Activated naive CD4-positive, alpha-beta T cell (primary cell): ENCODE data around the gene GNAZ.
"Not testable (repeated sequence)": the region's sequence is repeated elsewhere in the genome, so short reads cannot be mapped to it uniquely, and the experiment has no call there.

ENCODE experiments used
- DNase-seq, 4 experiments: peaks; one replicate each; lab custom pipeline; 2025; lab: John Stamatoyannopoulos, UW

GNAZ gene

DNA sequence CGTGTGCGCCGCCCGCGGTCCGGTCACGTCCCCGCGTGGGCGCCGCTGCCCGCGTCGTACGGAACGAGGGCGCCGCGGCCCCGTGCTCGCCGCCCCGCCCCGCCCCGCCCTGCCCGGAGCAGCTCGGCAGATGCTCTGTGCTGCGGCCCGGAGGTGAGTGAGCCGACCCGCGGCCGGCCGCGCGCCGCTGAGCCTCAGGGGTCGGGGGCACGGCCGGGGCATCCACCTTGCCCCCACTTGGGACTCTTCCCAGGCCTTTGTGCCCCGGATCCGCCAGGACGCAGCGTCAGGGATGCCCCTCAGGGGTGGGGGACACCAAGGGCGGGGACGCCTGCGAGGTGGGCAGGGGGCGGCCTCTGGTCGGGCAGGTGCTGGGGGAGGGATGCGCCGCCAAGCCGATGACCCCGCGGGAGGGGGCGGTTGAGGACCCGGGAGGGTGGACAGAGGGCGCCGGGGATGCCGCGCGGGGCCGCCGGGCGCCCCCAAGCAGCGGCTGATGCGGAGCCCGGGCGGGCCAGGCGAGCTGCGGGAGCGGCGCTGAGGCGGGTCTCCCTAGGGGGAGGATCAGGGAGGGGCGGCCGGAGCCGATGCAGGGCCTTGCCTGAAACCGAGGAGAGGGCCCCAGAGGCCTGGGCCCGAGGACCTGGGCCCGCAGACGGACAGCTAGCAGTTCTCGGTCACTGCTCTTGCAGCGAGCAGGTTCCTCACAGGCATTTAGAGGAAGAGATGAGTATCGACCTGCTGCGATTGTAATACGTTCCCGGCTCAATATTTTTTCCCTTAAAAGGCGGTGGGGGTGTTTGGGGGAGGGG, at the start of gene GNAZ:
TSS of gene GNAZ (plus strand) at position 102 of the 812 bp plus-strand sequence. CDS start 25,177 bp downstream, outside the sequence.
- DNase-seq = peak in 1 of 4 experiments; percentile 55

DNA sequence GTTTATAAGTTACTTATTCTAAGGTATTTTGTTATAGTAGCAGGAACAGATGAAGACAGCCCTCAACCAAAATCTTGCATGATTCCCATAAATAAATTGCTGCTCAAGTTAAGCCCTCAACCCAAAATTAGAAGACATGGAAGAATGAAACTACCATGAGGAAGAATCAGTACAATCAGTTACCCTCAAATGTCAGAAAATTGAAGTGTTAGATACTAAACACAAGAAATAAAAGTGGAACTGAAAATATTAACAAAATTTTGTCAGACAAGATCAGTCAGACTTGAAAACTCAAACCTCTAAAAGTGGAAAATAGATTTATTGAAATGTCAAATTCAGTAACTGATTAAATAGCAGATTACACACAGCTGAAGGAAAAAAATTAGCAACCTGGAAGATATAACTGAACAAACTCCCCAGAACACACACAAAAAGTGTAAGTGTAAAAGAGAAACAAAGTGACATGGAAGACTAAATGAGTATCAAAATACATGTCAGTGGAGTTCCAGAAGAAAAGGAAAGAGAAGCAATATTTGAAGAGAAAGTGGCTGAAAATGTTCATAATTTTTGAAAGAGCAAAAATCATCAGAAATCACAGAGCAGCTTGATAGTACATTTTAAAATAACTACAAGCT, 49.5 kb upstream of the GNAZ start:
- no peak for DNase-seq

DNA sequence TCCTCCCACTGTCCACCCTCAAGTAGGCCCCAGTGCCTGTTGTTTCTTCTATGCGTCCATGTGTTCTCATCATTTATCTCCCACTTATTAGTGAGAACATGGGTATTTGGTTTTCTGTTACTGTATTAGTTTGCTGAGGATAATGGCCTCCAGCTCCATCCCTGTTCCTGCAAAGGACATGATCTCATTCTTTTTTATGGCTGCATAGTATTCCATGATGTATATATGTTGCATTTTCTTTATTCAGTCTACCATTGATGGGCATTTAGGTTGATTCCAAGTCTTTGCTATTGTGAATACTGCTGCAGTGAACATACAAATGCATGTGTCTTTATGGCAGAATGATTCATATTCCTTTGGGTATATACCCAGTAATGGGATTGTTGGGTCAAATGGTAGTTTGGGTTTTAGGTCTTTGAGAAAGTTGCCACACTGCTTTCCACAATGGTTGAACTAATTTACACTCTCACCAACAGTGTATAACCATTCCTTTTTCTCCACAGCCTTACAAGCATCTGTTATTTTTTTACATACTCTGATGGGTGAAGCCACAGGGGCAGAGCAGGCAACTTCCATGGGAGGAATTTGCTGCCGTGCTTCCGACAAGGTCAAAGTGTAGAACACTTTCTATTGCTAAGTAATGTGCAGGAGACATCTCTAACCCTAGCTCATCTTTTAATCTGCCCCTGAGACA, 48.5 kb upstream of the GNAZ start:
- not testable (repeated sequence) for DNase-seq

DNA sequence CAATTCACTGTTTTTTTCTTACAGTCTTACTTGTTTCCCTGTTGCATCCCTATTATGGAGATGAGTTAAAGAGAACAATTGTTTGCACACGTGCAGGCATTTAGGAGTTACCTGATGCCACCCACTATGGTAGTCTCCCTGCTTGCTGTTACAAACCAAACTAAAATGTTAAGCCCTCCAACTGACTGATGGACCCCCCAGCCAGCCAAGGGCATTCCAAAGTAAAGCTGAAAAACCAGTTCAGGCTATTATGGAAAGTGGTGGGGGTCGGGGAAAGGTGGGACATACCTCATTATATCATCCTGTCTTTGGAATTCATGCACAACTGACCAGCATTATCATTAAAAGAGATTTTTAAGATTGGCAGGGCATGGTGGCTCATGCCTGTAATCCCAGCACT, 47.0 kb upstream of the GNAZ start:
- no peak for DNase-seq

- no peak for DNase-seq
Measured at GRCh38 chr22:23026777-23027176, 43.5 kb upstream of the GNAZ start.

DNA sequence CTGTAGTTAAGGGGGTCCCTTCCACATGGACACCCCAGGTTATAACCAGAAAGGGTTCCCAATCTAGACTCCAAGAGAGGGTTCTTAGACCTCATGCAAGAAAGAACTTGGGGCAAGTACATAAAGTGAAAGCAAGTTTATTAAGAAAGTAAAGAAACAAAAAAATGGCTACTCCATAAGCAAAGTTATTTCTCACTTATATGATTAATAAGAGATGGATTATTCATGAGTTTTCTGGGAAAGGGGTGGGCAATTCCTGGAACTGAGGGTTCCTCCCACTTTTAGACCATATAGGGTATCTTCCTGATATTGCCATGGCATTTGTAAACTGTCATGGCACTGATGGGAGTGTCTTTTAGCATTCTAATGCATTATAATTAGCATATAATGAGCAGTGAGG, 42.5 kb upstream of the GNAZ start:
- not testable (repeated sequence) for DNase-seq

DNA sequence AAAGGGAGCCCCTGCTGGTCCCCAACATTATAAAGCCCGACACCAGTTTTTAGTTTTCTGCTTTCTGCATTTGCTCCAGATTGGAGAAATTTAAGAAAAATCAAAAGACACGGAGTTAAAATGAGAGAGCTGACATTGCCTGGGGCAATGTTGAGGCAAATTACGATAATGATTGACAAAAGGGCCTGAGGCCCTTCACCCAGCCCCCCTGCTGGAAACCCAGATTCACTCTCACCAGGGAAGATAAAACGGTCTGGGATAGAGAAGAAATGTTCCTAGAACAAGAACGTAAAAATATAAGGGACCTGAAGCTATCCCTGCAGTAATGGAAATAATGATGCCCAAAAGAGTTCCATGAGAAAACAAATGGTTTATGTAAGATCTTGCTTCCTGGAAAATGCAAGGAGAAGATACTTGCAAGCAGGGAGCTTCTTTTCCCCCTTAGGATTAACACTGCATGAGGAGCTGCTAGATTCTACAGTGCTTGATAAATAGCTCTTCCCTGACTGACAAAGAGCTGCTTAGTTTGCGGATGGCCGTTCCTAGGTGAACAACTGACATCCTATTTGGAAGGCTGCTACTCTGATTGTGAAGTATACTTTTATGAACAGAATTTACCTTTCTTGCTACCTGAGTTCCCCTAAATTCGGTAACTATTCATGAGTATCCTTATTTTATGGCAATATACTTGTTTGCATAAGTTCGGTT, 40.6 kb upstream of the GNAZ start:
- DNase-seq = no peak

GRCh38 chr22:23031381-23031780, 38.9 kb upstream of the GNAZ start:
- DNase-seq = no peak

GRCh38 chr22:23031786-23032185, 38.5 kb upstream of the GNAZ start:
- no peak for DNase-seq

- DNase-seq = no peak
Measured at GRCh38 chr22:23032658-23033057, 37.7 kb upstream of the GNAZ start.

- DNase-seq = no peak
Measured at GRCh38 chr22:23033116-23033905, 37.0 kb upstream of the GNAZ start.

DNA sequence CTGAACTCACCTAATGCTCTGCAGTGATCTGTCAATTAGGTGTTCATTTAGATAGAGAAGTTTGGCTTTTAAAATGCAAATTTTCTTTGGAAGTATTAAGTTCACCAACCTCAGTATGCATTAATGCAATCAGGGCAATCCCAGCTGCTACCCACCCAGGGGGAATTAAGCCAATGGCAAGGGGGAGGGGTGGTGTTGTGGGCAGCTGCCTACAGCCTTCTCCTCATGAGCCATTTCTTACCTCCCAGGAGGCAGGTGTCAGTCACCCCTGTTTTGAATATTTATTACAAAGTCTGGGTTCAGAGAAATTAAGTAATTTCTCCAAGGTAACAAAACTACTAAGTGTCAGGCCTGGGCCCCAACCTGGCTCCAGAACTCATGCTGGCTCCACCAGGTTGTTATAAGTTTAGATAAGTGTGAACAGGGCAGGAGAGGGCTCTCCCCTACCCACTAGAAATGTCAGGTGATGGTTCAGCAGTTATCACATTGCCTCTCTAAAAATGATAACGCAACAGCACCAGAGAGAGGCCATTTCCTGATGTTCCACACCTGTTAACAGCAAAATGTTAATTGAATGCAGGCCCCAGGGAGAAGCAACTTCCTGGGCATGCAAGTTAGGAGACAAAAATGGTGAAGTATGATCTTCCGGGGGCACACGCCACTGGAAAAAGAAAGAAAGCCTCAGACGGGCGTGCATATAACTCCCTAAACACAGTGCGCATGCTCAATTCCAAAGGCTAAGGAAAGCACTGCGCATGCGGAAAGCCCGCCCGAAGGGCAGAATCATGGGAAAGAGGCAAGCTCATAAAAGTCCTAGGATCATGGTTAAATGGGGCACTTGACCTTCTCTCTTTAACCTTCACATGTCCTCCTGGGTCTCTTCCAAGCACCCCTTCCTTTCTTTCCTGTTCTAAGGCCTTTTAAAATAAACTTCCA, 35.4 kb upstream of the GNAZ start:
- DNase-seq = no peak

- DNase-seq = no peak
Measured at GRCh38 chr22:23035557-23036277, 34.6 kb upstream of the GNAZ start.

- no peak for DNase-seq
Measured at GRCh38 chr22:23036684-23037428, 33.5 kb upstream of the GNAZ start.

GRCh38 chr22:23037429-23038333, 32.6 kb upstream of the GNAZ start:
- no peak for DNase-seq

DNA sequence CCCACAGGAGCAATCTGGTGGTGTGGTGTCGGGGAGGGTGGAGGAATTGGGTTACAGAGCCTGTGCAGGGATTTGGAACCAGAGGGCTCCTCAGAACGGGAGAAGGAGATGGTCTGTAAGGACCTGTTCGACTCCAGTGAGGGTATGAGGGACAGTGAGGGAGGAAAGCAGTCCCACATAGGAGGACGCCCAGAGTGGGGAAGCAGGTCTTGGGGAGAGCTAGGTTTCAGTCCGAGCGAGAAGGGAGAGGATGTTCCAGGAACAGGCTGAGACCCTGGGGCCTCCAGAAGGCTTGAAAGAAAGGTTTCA, 32.0 kb upstream of the GNAZ start:
- DNase-seq = no peak

DNA sequence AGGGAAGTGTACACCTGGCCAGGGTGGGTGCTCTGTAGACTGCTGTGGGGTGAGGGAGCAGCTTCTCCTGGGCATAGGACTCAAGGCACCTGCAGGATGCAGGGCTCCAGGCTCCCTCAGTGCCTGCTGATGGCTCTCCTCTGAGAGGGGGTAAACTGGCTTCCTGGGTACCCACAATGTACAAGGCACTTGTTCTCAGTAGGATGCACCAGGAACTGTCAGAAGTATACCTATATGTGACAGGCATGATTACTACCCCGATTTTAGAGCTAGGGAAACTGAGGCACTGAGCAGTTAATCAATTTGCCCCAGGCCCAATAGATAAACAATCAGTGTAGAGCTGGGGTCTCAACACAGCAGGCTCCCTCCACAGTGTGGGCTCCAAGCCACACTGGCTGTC, 31.4 kb upstream of the GNAZ start:
- no peak for DNase-seq

DNA sequence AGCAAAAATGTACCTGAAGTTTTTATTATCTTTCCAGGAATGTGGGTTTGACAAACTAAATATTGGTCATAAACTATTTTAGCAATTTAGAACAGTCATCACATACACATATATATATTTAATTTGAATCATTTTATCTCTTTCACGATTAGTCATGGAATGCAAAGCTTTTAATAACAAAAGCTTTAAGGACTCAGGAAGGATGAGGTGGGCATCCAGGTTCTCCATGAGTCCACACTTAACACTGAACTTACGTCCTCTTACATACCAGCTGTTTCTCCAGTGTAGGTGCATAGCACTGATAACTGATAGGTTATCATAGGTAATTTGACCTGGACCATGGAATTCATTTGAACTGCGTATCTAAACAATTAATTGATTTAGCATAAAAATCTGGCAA, 28.1 kb upstream of the GNAZ start:
- DNase-seq = no peak
